Measurements from ENCODE around the gene PLVAP.

DNA sequence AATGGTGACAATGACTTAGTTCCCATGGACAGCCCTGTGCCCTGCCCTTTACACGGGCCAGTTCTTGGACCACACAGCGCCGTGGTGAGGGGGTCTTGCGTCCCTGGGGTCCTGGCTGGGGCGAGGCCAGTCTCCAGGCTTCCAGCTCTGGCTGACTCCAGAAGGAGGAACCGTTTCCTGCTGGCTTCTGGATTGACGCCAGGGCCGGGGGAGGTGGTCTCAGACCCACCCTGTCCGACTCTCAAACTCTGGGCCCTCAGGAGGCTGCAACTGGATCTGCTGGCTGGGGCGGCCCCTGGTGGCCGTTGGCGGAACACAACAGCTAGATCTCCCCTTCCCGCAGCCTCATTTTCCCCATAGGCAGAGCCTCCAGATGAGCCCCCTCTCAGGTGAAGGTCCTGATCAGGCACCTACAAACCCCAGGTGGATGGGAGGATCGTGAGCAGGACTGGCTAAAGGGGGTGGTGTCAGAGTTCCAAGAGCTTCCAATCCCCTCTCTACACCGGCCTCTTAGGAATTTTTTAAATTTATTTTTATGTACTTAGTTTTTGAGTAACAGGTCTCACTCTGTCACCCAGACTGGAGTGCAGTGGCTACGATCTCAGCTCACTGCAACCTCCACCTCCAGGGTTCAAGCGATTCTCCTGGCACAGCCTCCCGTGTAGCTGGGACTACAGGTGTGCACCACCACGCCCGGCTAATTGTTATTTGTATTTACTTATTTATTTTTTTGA, 8.9 kb upstream of the PLVAP start:
- TF ChIP-seq, protein P1, sequence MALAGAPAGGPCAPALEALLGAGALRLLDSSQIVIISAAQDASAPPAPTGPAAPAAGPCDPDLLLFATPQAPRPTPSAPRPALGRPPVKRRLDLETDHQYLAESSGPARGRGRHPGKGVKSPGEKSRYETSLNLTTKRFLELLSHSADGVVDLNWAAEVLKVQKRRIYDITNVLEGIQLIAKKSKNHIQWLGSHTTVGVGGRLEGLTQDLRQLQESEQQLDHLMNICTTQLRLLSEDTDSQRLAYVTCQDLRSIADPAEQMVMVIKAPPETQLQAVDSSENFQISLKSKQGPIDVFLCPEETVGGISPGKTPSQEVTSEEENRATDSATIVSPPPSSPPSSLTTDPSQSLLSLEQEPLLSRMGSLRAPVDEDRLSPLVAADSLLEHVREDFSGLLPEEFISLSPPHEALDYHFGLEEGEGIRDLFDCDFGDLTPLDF (CRISPR knock-in tag; IDR thresholded peaks at IDR 0.05), result no peak
- TF ChIP-seq, protein P2, sequence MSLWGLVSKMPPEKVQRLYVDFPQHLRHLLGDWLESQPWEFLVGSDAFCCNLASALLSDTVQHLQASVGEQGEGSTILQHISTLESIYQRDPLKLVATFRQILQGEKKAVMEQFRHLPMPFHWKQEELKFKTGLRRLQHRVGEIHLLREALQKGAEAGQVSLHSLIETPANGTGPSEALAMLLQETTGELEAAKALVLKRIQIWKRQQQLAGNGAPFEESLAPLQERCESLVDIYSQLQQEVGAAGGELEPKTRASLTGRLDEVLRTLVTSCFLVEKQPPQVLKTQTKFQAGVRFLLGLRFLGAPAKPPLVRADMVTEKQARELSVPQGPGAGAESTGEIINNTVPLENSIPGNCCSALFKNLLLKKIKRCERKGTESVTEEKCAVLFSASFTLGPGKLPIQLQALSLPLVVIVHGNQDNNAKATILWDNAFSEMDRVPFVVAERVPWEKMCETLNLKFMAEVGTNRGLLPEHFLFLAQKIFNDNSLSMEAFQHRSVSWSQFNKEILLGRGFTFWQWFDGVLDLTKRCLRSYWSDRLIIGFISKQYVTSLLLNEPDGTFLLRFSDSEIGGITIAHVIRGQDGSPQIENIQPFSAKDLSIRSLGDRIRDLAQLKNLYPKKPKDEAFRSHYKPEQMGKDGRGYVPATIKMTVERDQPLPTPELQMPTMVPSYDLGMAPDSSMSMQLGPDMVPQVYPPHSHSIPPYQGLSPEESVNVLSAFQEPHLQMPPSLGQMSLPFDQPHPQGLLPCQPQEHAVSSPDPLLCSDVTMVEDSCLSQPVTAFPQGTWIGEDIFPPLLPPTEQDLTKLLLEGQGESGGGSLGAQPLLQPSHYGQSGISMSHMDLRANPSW (CRISPR knock-in tag; conservative IDR thresholded peaks at IDR 0.05; ENCODE audit: low read depth), result no peak
- TF ChIP-seq CREM (CRISPR knock-in tag; IDR thresholded peaks at IDR 0.05), result no peak
- TF ChIP-seq, protein P3, sequence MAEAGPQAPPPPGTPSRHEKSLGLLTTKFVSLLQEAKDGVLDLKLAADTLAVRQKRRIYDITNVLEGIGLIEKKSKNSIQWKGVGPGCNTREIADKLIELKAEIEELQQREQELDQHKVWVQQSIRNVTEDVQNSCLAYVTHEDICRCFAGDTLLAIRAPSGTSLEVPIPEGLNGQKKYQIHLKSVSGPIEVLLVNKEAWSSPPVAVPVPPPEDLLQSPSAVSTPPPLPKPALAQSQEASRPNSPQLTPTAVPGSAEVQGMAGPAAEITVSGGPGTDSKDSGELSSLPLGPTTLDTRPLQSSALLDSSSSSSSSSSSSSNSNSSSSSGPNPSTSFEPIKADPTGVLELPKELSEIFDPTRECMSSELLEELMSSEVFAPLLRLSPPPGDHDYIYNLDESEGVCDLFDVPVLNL (CRISPR knock-in tag; IDR thresholded peaks at IDR 0.05; ENCODE audit: borderline replicate concordance, low read depth), result no peak
